GM12801 (cell line): Measurements from ENCODE around the gene BCAS1.

Experiments
- CTCF ChIP-seq: IDR thresholded peaks from one replicate; pipeline ENCODE4 v1.5.1; 2011; ENCODE audit warnings: control low read depth; ENCODE audit not compliant: insufficient read length; ENCODE audit errors: extremely low read depth

BCAS1 gene

GRCh38 chr20:53921443-53921973, 148.9 kb downstream of the BCAS1 start:
- TF ChIP-seq CTCF: no peak

- TF ChIP-seq CTCF: no peak
Measured at GRCh38 chr20:53920647-53921245, 149.6 kb downstream of the BCAS1 start.

GRCh38 chr20:53919886-53920285, 150.5 kb downstream of the BCAS1 start:
- TF ChIP-seq CTCF: no peak

- TF ChIP-seq CTCF: no peak
Measured at GRCh38 chr20:53918949-53919361, 151.4 kb downstream of the BCAS1 start.

GRCh38 chr20:53918020-53918311, 152.4 kb downstream of the BCAS1 start:
- no peak for TF ChIP-seq CTCF

- TF ChIP-seq CTCF: no peak
Measured at GRCh38 chr20:53917145-53918019, 153.0 kb downstream of the BCAS1 start.

- no peak for TF ChIP-seq CTCF
Measured at GRCh38 chr20:53916173-53916512, 154.3 kb downstream of the BCAS1 start.
